A673 (cell line): Measurements from ENCODE around the gene E2F1.

Source experiments
- CTCF ChIP-seq: fragments of 300-800, 200-600 bp; sonication (generic); conservative IDR thresholded peaks from 2 replicates; pipeline ENCODE4 v1.5.1; 2017; ENCODE audit warnings: low read depth, mild to moderate bottlenecking, antibody characterized with exemption, low read length, moderate library complexity, mixed read lengths
- EZH2 ChIP-seq: fragments of 200-600 bp; sonication (generic); IDR thresholded peaks from 2 replicates; pipeline ENCODE4 v1.6.1; 2017; ENCODE audit warnings: borderline replicate concordance, low read depth, mild to moderate bottlenecking, mixed read lengths, antibody characterized with exemption, low read length; ENCODE audit not compliant: poor library complexity, severe bottlenecking

- no peak for TF ChIP-seq CTCF
- TF ChIP-seq EZH2, result no peak
Observed at GRCh38 chr20:33635341-33635740, 50.8 kb downstream of the E2F1 start.
